ENCODE data around the gene ADD2.

Gene ADD2

GRCh38 chr2:70759446-70759845 lies 8.6 kb downstream of the ADD2 start:
- Histone ChIP-seq H3K27ac (no peak overlapping the region), H3K4me3 (ENCODE audit: low read depth, low read length) (no peak overlapping the region), H3K27me3 (replicated peaks) (no peaks in the 10 kb centered on the region), H3K36me3 (replicated peaks) (no peaks in the 10 kb centered on the region)
- DNase-seq: no peak
- in situ Hi-C loops (cut with HindIII; ENCODE audit: low pct_ligation_motif_present, low sequenced_read_pairs): no loop called here
- no peak for TF ChIP-seq CTCF (IDR thresholded peaks at IDR 0.05; ENCODE audit: low read depth, low read length, missing control alignments)

DNA sequence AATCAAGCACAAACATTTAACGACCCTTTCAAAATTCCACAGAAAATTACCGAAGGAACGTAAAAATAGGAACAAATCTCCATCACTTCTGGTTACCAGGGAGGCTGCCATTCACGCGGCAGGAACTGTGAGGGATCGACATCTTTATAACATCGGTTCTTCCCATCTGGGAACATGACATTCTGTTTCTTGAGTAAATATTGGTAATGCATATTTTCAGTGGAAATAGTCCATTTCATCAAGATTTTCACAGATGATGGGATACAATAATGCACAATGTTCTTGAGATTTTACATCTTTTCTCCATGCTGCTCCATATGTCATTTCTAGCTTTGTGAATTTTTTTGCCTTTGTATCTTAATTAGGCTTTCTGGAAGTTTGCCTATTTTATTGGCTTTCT lies 10.0 kb downstream of the ADD2 start:
- no peak for DNase-seq
- no peak for TF ChIP-seq CTCF (IDR thresholded peaks at IDR 0.05; ENCODE audit: low read depth, low read length, missing control alignments)
- in situ Hi-C loops (cut with HindIII; ENCODE audit: low pct_ligation_motif_present, low sequenced_read_pairs): no loop called here
- H3K27me3 ChIP-seq (replicated peaks): no peaks in the 10 kb centered on the region
- no peak overlapping the region for H3K27ac ChIP-seq
- H3K4me3 ChIP-seq (ENCODE audit: low read depth, low read length): no peak overlapping the region
- H3K36me3 ChIP-seq (replicated peaks): no peaks in the 10 kb centered on the region

GRCh38 chr2:70757360-70757759 lies 10.6 kb downstream of the ADD2 start:
- TF ChIP-seq CTCF (IDR thresholded peaks at IDR 0.05; ENCODE audit: low read depth, low read length, missing control alignments): no peak
- Histone ChIP-seq H3K27ac (no peak overlapping the region), H3K27me3 (replicated peaks) (no peaks in the 10 kb centered on the region), H3K36me3 (replicated peaks) (no peaks in the 10 kb centered on the region), H3K4me3 (ENCODE audit: low read depth, low read length) (no peak overlapping the region)
- DNase-seq: no peak
- in situ Hi-C loops (cut with HindIII; ENCODE audit: low pct_ligation_motif_present, low sequenced_read_pairs): no loop called here

DNA sequence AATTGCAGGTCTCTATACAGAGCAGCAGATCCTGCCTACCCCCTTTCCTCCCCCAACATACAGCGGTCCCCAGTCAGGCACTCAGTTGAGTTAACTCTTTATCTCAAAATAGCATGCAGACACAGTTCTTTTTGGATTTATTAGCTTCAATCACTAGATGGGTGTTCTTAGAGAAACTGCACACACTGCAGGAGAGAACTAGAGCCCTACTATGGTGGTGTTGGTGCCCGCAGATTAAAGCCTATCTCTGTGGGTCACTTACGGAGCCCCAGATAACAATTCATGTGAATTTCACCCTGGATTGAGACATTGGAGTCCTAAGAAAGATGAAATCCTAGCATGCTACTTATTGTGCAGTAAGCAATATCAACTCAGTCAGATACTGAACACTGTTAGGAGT lies 11.9 kb downstream of the ADD2 start:
- H3K4me3 ChIP-seq (ENCODE audit: low read depth, low read length): no peak overlapping the region
- H3K36me3 ChIP-seq (replicated peaks): no peaks in the 10 kb centered on the region
- H3K27ac ChIP-seq: no peak overlapping the region
- no peak for TF ChIP-seq CTCF (IDR thresholded peaks at IDR 0.05; ENCODE audit: low read depth, low read length, missing control alignments)
- in situ Hi-C loops (cut with HindIII; ENCODE audit: low pct_ligation_motif_present, low sequenced_read_pairs): no loop called here
- H3K27me3 ChIP-seq (replicated peaks): no peaks in the 10 kb centered on the region
- DNase-seq: no peak

- DNase-seq: no peak
- Histone ChIP-seq H3K4me3 (ENCODE audit: low read depth, low read length) (no peak overlapping the region), H3K27me3 (replicated peaks) (no peaks in the 10 kb centered on the region), H3K27ac (no peak overlapping the region), H3K36me3 (replicated peaks) (no peaks in the 10 kb centered on the region)
- no peak for TF ChIP-seq CTCF (IDR thresholded peaks at IDR 0.05; ENCODE audit: low read depth, low read length, missing control alignments)
- in situ Hi-C loops (cut with HindIII; ENCODE audit: low pct_ligation_motif_present, low sequenced_read_pairs): no loop called here
Observed at GRCh38 chr2:70753902-70754301, 14.1 kb downstream of the ADD2 start.

GRCh38 chr2:70753031-70753430 lies 15.0 kb downstream of the ADD2 start:
- in situ Hi-C loops (cut with HindIII; ENCODE audit: low pct_ligation_motif_present, low sequenced_read_pairs): no loop called here

More at GRCh38 chr2:70753031-70753430, 15.0 kb downstream of the ADD2 start:
- no peak overlapping the region for H3K4me3 ChIP-seq (ENCODE audit: low read depth, low read length)
- TF ChIP-seq CTCF (IDR thresholded peaks at IDR 0.05; ENCODE audit: low read depth, low read length, missing control alignments): no peak
- no peaks in the 10 kb centered on the region for H3K27me3 ChIP-seq (replicated peaks)
- no peak for DNase-seq
- no peak overlapping the region for H3K27ac ChIP-seq
- no peaks in the 10 kb centered on the region for H3K36me3 ChIP-seq (replicated peaks)

Measured in brain microvascular endothelial cell (primary cell).